GM12878 (cell line): ENCODE data around the gene CAMTA1.
A peak's percentile ranks its signal among the peaks of the same experiment; 100 is the strongest.

Experiments used
- JUNB ChIP-seq: IDR thresholded peaks from 2 replicates; pipeline ENCODE4 v1.6.1; 2016; ENCODE audit warnings: antibody characterized with exemption, mild to moderate bottlenecking
- MAX ChIP-seq: IDR thresholded peaks from 2 replicates; pipeline ENCODE4 v1.6.1; 2012; ENCODE audit warnings: low read depth, low read length, improper control_type of control experiment
- PAX5 ChIP-seq: IDR thresholded peaks from 2 replicates; pipeline ENCODE4 v1.6.1; 2011; ENCODE audit warnings: low read depth, low read length, borderline replicate concordance
- SPI1 ChIP-seq: IDR thresholded peaks from 2 replicates; pipeline ENCODE4 v1.6.1; 2011; ENCODE audit warnings: low read depth, mild to moderate bottlenecking, low read length, moderate library complexity, borderline replicate concordance; ENCODE audit not compliant: insufficient read depth
- USF2 ChIP-seq: IDR thresholded peaks from 2 replicates; pipeline ENCODE4 v1.6.1; 2011; ENCODE audit warnings: low read depth, low read length, improper control_type of control experiment, borderline replicate concordance
- YBX1 ChIP-seq: fragments of 450-650 bp; IDR thresholded peaks from 2 replicates; pipeline ENCODE4 v1.6.1; 2016; ENCODE audit warnings: antibody characterized with exemption
- ZSCAN29 ChIP-seq: fragments of 450-650 bp; IDR thresholded peaks from 2 replicates; pipeline ENCODE4 v1.6.1; 2017; ENCODE audit warnings: mild to moderate bottlenecking, moderate library complexity
- TF ChIP-seq, protein P1 (sequence below): fragments of 450-650 bp; formaldehyde crosslinking; IDR thresholded peaks from 2 replicates; pipeline ENCODE4 v1.4.0; 2020; ENCODE audit warnings: mild to moderate bottlenecking, moderate library complexity
- TF ChIP-seq, protein P2 (sequence below), 3 experiments: IDR thresholded peaks in 2 of 3; conservative IDR thresholded peaks in 1 of 3; 2 replicates each; pipeline ENCODE4 v1.5.1; 2011; ENCODE audit warnings: low read depth in 3 of 3, low read length in 3 of 3, mild to moderate bottlenecking in 3 of 3, control low read depth in 2 of 3, moderate library complexity in 2 of 3, inconsistent platforms in 1 of 3, mixed read lengths in 1 of 3; ENCODE audit not compliant: control insufficient read depth in 2 of 3, insufficient read depth in 1 of 3; ENCODE audit errors: extremely low read depth in 1 of 3

GRCh38 chr1:7460807-7461206 lies 675.6 kb downstream of the CAMTA1 start:
- TF ChIP-seq ZSCAN29 = no peak
- no peak for TF ChIP-seq MAX
- TF ChIP-seq, protein P1, sequence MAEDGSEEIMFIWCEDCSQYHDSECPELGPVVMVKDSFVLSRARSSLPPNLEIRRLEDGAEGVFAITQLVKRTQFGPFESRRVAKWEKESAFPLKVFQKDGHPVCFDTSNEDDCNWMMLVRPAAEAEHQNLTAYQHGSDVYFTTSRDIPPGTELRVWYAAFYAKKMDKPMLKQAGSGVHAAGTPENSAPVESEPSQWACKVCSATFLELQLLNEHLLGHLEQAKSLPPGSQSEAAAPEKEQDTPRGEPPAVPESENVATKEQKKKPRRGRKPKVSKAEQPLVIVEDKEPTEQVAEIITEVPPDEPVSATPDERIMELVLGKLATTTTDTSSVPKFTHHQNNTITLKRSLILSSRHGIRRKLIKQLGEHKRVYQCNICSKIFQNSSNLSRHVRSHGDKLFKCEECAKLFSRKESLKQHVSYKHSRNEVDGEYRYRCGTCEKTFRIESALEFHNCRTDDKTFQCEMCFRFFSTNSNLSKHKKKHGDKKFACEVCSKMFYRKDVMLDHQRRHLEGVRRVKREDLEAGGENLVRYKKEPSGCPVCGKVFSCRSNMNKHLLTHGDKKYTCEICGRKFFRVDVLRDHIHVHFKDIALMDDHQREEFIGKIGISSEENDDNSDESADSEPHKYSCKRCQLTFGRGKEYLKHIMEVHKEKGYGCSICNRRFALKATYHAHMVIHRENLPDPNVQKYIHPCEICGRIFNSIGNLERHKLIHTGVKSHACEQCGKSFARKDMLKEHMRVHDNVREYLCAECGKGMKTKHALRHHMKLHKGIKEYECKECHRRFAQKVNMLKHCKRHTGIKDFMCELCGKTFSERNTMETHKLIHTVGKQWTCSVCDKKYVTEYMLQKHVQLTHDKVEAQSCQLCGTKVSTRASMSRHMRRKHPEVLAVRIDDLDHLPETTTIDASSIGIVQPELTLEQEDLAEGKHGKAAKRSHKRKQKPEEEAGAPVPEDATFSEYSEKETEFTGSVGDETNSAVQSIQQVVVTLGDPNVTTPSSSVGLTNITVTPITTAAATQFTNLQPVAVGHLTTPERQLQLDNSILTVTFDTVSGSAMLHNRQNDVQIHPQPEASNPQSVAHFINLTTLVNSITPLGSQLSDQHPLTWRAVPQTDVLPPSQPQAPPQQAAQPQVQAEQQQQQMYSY (CRISPR knock-in tag) = no peak
- no peak for TF ChIP-seq PAX5
- TF ChIP-seq JUNB = no peak
- no peak for TF ChIP-seq YBX1
- TF ChIP-seq, protein P2, sequence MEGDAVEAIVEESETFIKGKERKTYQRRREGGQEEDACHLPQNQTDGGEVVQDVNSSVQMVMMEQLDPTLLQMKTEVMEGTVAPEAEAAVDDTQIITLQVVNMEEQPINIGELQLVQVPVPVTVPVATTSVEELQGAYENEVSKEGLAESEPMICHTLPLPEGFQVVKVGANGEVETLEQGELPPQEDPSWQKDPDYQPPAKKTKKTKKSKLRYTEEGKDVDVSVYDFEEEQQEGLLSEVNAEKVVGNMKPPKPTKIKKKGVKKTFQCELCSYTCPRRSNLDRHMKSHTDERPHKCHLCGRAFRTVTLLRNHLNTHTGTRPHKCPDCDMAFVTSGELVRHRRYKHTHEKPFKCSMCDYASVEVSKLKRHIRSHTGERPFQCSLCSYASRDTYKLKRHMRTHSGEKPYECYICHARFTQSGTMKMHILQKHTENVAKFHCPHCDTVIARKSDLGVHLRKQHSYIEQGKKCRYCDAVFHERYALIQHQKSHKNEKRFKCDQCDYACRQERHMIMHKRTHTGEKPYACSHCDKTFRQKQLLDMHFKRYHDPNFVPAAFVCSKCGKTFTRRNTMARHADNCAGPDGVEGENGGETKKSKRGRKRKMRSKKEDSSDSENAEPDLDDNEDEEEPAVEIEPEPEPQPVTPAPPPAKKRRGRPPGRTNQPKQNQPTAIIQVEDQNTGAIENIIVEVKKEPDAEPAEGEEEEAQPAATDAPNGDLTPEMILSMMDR (IDR thresholded peaks at IDR 0.05 in 2 of 3, conservative IDR thresholded peaks at IDR 0.05 in 1 of 3; ENCODE audit: control insufficient read depth in 2 of 3, extremely low read depth in 1 of 3, insufficient read depth in 1 of 3, low read depth in 3 of 3, low read length in 3 of 3) = 0 out of 6 replicates have a peak, but pooled peaks have one; percentile 7 to 19 (median 9)
- no peak for TF ChIP-seq SPI1
- no peak for TF ChIP-seq USF2
